Fibroblast of mammary gland (primary cell): ENCODE data around the gene NLRP14.
A peak's percentile ranks its signal among the peaks of the same experiment; 100 is the strongest.

Source experiments
- DNase-seq: peaks from one replicate; pipeline ENCODE4 v3.0.0-alpha.2; 2010; ENCODE audit warnings: low read depth
- H3K4me3 ChIP-seq: 2 replicates; pipeline ENCODE4 v1.5.1; 2011; ENCODE audit warnings: low read depth, mild to moderate bottlenecking, low read length, moderate library complexity; ENCODE audit not compliant: control insufficient read depth
- TF ChIP-seq, protein P1 (sequence below): conservative IDR thresholded peaks from 2 replicates; pipeline ENCODE4 v1.5.1; 2011; ENCODE audit warnings: low read depth, low read length, inconsistent platforms; ENCODE audit not compliant: control insufficient read depth, insufficient read depth

NLRP14 gene

DNA sequence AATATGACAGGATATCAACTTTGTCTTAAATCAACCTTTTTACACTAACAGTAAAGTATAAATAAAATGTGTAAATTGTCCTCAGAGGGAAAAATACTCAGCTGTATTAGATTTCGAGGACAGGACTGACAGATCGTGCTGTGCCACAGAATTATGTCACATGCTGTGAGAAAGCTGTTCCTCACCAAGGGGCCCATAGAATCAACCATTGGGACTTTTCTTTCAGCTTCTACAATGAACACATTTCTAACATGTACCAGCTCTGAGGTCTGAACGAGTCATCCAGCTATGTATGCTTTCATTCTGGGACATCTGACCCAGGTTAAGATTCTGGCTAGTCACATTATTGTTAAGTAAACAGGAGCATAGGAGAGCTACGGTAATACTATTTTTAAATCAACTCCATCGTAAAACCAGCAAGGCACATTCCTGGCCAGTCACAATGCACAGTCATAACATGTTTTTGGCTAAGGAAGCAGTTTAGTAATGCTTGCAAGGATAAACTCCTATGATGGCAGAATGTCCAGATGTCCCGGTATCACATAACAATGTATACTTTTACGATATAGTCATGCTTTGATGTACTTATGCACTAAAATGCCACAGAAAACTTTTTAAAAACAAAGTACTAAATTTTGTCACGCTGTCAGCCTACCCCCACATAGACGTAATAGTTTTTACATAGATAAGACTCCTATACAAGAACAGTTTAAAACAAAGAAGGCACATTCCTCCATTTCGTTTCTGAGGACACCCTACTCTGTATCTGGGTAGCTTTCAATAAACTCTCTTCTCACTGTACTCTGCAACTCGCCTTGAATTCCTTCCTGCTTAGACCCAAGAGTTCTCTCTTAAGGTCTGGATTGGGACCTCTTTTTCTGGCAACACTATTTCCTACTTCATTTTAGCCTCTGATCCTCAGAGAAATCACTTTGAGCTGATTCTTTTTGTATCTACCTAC, 27.5 kb upstream of the NLRP14 start:
- TF ChIP-seq, protein P1, sequence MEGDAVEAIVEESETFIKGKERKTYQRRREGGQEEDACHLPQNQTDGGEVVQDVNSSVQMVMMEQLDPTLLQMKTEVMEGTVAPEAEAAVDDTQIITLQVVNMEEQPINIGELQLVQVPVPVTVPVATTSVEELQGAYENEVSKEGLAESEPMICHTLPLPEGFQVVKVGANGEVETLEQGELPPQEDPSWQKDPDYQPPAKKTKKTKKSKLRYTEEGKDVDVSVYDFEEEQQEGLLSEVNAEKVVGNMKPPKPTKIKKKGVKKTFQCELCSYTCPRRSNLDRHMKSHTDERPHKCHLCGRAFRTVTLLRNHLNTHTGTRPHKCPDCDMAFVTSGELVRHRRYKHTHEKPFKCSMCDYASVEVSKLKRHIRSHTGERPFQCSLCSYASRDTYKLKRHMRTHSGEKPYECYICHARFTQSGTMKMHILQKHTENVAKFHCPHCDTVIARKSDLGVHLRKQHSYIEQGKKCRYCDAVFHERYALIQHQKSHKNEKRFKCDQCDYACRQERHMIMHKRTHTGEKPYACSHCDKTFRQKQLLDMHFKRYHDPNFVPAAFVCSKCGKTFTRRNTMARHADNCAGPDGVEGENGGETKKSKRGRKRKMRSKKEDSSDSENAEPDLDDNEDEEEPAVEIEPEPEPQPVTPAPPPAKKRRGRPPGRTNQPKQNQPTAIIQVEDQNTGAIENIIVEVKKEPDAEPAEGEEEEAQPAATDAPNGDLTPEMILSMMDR: no peak
- H3K4me3 ChIP-seq: no peak overlapping the region
- DNase-seq: peak; percentile 95

DNA sequence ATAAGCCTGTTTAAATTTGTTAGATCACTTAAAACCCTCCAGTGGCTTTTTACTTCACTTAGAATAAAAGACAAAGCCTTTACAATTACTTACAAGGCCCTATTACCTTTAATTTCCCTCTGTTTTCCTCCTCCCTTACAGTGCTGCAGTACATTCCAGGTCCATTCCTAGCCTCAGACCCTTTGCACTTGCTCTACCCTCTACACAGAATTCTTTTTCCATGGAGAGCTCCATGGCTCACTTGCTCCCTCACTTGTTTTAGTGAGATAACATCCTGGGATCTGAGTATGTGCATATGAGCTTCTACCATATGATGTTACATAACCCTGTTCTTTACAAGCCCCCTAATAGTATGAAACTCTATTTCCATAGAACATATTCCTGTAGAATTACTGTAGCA, 24.6 kb upstream of the NLRP14 start:
- H3K4me3 ChIP-seq: no peak overlapping the region
- TF ChIP-seq, protein P1: peak; percentile 3
- DNase-seq: peak; percentile 2

DNA sequence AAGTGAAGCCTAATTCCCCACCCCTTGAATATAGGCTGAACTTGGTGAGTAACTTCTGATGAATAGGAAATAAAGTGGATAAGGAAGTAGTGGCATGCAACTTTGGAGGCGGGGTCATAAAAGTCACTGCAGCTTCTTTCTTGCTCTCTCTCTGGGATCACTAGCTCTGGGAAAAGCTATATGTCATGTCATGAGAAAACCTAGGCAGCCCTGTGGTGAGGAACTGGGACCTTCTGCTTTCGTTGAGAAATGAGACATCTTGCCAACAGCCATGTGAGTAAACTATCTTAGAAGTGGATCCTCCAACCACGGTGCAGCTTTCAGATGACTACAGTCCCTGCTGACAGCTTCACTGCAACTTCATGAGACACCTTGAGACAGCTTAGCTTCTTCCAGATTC, 15.8 kb upstream of the NLRP14 start:
- no peak overlapping the region for H3K4me3 ChIP-seq
- TF ChIP-seq, protein P1: no peak
- DNase-seq: peak; percentile 95

DNA sequence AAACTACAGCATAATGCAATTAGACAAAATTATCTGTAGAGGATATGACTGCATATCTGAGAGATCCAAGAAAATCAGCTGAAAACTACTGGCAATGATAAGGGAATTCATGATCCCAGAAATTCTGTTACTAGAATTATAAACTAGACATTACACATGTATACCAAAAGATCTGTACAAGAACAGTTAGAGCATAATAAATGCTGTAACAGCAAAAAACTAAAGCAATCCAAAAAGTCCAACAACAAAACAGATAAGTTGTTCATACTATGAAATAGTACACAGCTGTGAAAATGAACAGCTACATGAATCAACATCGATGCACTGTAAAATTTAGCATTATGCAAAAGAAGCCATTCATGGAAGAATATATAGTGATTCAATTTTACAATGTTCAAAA, 6.2 kb upstream of the NLRP14 start:
- DNase-seq: no peak
- TF ChIP-seq, protein P1: no peak
- no peak overlapping the region for H3K4me3 ChIP-seq

DNA sequence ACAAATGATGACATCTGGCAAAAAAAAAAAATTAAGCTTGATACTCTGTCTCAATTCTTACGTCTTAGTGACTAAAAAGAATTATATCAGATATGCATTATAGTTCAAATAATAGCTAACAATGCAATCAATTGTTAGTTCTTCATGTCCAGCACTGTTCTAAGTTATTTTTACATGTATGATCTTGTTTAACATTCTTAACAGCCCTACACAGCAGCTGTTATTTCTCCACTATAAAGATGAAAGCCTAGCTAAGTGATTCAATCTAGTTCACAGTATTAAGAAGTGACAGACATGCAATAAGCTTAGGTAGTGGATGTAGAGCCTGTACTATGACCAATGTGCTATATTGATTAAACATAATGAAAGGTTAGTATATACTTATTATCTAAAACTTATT, 4.3 kb upstream of the NLRP14 start:
- TF ChIP-seq, protein P1: no peak
- H3K4me3 ChIP-seq: no peak overlapping the region
- DNase-seq: no peak

DNA sequence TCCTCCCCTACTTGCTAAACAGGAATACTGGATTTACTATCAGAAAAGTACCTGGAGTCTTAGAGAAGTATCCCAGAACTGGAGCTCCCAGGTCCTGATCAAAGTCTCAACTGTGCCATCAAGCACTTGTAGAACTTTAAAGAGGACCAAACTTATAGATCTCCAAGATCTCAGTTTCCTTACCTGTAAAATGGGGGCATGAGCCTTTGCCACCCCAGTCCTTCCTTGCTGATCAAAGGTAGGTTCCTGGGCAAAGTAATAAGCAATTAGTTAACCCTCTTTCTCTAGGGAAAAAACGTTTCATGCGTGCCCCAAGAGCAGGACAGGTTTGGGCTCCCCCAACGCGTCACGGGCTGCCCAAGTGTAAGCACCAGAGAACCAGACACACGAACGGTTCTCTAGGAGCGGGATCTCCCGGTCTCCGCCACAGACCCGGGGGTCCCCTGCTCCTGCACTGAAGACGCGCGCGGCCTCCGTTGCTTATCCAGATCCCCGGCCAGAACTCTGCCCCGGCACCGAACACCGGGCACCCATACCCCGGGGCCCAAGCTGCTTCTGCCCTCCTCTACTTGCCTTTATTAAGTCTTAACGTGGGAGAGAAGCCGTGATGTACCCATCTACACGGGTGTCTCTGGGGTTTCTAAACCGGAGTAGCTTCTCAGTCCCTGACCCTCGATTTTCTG, 638 bp upstream of the NLRP14 start:
- peak; percentile 18 for DNase-seq
- peak overlapping the region; percentile 93 for H3K4me3 ChIP-seq
- TF ChIP-seq, protein P1: no peak
